HepG2 (cell line): ENCODE measurements around the gene ANKS1A. TPM values are rescaled to one million over a fixed set of nuclear protein-coding genes. Genes with fewer than 3 reads are reported as not detected.

Experiments used
- ATAC-seq: fragments of 200-7000 bp; cut with Tn5 transposase; 3 replicates; pipeline ENCODE4 v1.9.1; 2020; ENCODE audit warnings: mild to moderate bottlenecking, moderate library complexity
- BruUV-seq: library from RNA; stranded (reverse); fragments of 400-500 nt; replicated peaks from 2 replicates; lab custom pipeline; 2021; lab: Mats Ljungman, UMichigan
- CTCF ChIA-PET: fragments of 300-600 bp; formaldehyde crosslinking; extraction: SDS; loops from one replicate; lab custom pipeline; 2021; ENCODE audit warnings: low total read pairs, inconsistent platforms, low intra/inter-chr PET ratio; lab: Yijun Ruan, JAX
- POLR2A ChIA-PET: fragments of 350-600 bp; sonication (Branson Sonifier 250); formaldehyde crosslinking; loops from one replicate; lab custom pipeline; 2020; ENCODE audit warnings: antibody characterized with exemption, inconsistent platforms; lab: Yijun Ruan, JAX
- DNase-seq: peaks from one replicate; pipeline ENCODE4 v3.0.0-alpha.2; 2015; ENCODE audit warnings: low spot score
- FAIRE-seq: peaks from 3 replicates; lab custom pipeline; 2011; peaks lifted over from hg19 to GRCh38; lab: Jason Lieb, UNC
- H2AFZ ChIP-seq: one replicate; pipeline ENCODE4 v1.6.1; 2011; ENCODE audit warnings: low read length, inconsistent platforms
- H3K27ac ChIP-seq: fragments of 300-600 bp; 3 replicates; pipeline ENCODE4 v1.8.0; 2011; ENCODE audit warnings: mixed run types, mild to moderate bottlenecking, mixed read lengths, low read length, inconsistent platforms; ENCODE audit not compliant: insufficient read depth; ENCODE audit errors: extremely low read length
- H3K27me3 ChIP-seq, 2 experiments: fragments of 200-600 bp in 1 of 2; 2 replicates in 1 of 2; 3 replicates in 1 of 2; pipeline versions ENCODE4 v1.6.0 to v1.8.0; 2011; ENCODE audit warnings: low read length in 2 of 2, mild to moderate bottlenecking in 2 of 2, moderate library complexity in 2 of 2, inconsistent platforms in 1 of 2; ENCODE audit not compliant: insufficient read depth in 2 of 2, control insufficient read depth in 1 of 2
- H3K36me3 ChIP-seq, 2 experiments: fragments of 200-600 bp in 1 of 2; replicated peaks in 1 of 2; 2 replicates in 1 of 2; 3 replicates in 1 of 2; pipeline versions ENCODE4 v1.5.1 to v1.8.0; 2011; ENCODE audit warnings: low read length in 2 of 2, inconsistent platforms in 1 of 2; ENCODE audit not compliant: insufficient read depth in 2 of 2, control insufficient read depth in 1 of 2
- H3K4me1 ChIP-seq: 2 replicates; pipeline ENCODE4 v1.5.1; 2012; ENCODE audit warnings: low read length, inconsistent platforms; ENCODE audit not compliant: insufficient read depth
- H3K4me2 ChIP-seq: 2 replicates; pipeline ENCODE4 v1.6.0; 2011; ENCODE audit warnings: low read depth, low read length, inconsistent platforms
- H3K4me3 ChIP-seq, 3 experiments: fragments of 200-600 bp in 1 of 3; sonication (generic), shearing (Covaris generic) in 1 of 3; replicated peaks in 1 of 3; 2 replicates each; pipeline ENCODE4 v1.5.1; 2011 to 2016; ENCODE audit warnings: low read length in 3 of 3, inconsistent platforms in 2 of 3, low read depth in 2 of 3, mild to moderate bottlenecking in 2 of 3, control low read depth in 1 of 3, mixed read lengths in 1 of 3; ENCODE audit not compliant: insufficient read depth in 1 of 3
- H3K79me2 ChIP-seq: one replicate; pipeline ENCODE4 v1.6.1; 2011; ENCODE audit warnings: low read length, inconsistent platforms; ENCODE audit not compliant: insufficient read depth
- H3K9ac ChIP-seq: 2 replicates; pipeline ENCODE4 v1.6.0; 2011; ENCODE audit warnings: mild to moderate bottlenecking, low read depth, low read length, inconsistent platforms; ENCODE audit not compliant: insufficient read depth
- H3K9me3 ChIP-seq: 2 replicates; pipeline ENCODE4 v1.5.1; 2012; ENCODE audit warnings: mild to moderate bottlenecking, low read length
- H4K20me1 ChIP-seq: 2 replicates; pipeline ENCODE4 v1.6.0; 2011; ENCODE audit warnings: inconsistent platforms, mild to moderate bottlenecking, low read length, moderate library complexity; ENCODE audit not compliant: insufficient read depth
- CCDC6 ChIP-seq: sonication (generic); formaldehyde crosslinking; IDR thresholded peaks from 2 replicates; pipeline ENCODE4 v1.8.1; 2022; ENCODE audit warnings: mild to moderate bottlenecking, missing genetic modification reagents, moderate library complexity
- CEBPB ChIP-seq: IDR thresholded peaks from 2 replicates; pipeline ENCODE4 v1.6.1; 2011; ENCODE audit warnings: low read depth, low read length, improper control_type of control experiment, borderline replicate concordance
- PLSCR1 ChIP-seq: sonication (generic); formaldehyde crosslinking; IDR thresholded peaks from 2 replicates; pipeline ENCODE4 v1.5.0; 2020; ENCODE audit warnings: missing genetic modification reagents, mild to moderate bottlenecking, borderline replicate concordance
- SNAPC4 ChIP-seq: sonication (generic); formaldehyde crosslinking; IDR thresholded peaks from 2 replicates; pipeline ENCODE4 v1.4.0; 2020; ENCODE audit warnings: mild to moderate bottlenecking, missing genetic modification reagents
- TAF15 ChIP-seq: fragments of 200-400 bp; formaldehyde crosslinking; IDR thresholded peaks from one replicate; pipeline ENCODE4 v1.6.1; 2018; ENCODE audit warnings: mild to moderate bottlenecking, low read depth, low read length; ENCODE audit not compliant: poor library complexity, severe bottlenecking
- ZNF101 ChIP-seq: sonication (generic); formaldehyde crosslinking; IDR thresholded peaks from 2 replicates; pipeline ENCODE4 v1.4.0; 2020; ENCODE audit warnings: mild to moderate bottlenecking, low read depth, missing genetic modification reagents, borderline replicate concordance
- ZNF75D ChIP-seq: sonication (generic); formaldehyde crosslinking; IDR thresholded peaks from 2 replicates; pipeline ENCODE4 v1.8.1; 2023; ENCODE audit warnings: missing genetic modification reagents, mild to moderate bottlenecking, borderline replicate concordance
- WGBS: methylation state at CpG from one replicate; pipeline ENCODE4 v1.1.6; 2017; ENCODE audit warnings: low lambda C conversion rate; 5-methylcytosine and 5-hydroxymethylcytosine counted together
- in situ Hi-C: cut with HindIII; loops from 2 replicates; pipeline ENCODE4 v1.10.0; 2017; ENCODE audit warnings: low pct_unique_long_range_greater_than_20kb; ENCODE audit not compliant: extremely low pct_ligation_motif_present
- intact Hi-C: fragments of 100-400 bp; cut with micrococcal nuclease; formaldehyde crosslinking; loops from one replicate; pipeline ENCODE4 v1.10.0; 2022; ENCODE audit not compliant: unreplicated experiment
- polyA plus RNA-seq, 8 experiments: library from polyadenylated mRNA; depleted of rRNA in 3 of 8; stranded (reverse) in 7 of 8; unstranded in 1 of 8; fragments of >200 nt; fragmentation: Illumina TruSeq in 4 of 8; extraction: Trizol in 4 of 8; gene quantifications; 2 replicates each; pipeline versions ENCODE4 v1.2.1 to v1.2.3, GENCODE V29; 2011 to 2016; ENCODE audit warnings: low read depth in 4 of 8, missing spikeins in 1 of 8, mixed read lengths in 1 of 8; ENCODE audit not compliant: insufficient read depth in 1 of 8
- total RNA-seq, 5 experiments: library from RNA; depleted of rRNA; stranded (reverse); fragments of >200 nt; fragmentation: Illumina TruSeq; extraction: Trizol; gene quantifications; 2 replicates each; pipeline ENCODE4 v1.2.3, GENCODE V29; 2016; ENCODE audit warnings: low read depth in 1 of 5
- TF ChIP-seq, protein P1 (sequence below): sonication (generic); formaldehyde crosslinking; IDR thresholded peaks from 2 replicates; pipeline ENCODE4 v1.4.0; 2020; ENCODE audit warnings: missing genetic modification reagents

Gene ANKS1A
- total and polyA plus RNA-seq, 2 of the 13 experiments (the other 11 are each of a cell fraction or from before 2014, with no cell fraction given): 7.2 to 15.1 TPM

GRCh38 chr6:35023091-35024000 lies 134.3 kb downstream of the ANKS1A start:
- no peak for FAIRE-seq
- in situ Hi-C loops: no loop called here
- Histone ChIP-seq H3K4me2 (no peak overlapping the region), H3K9me3 (no peaks in the 10 kb centered on the region), H3K27ac (no peak overlapping the region), H3K27me3 (no peaks in the 10 kb centered on the region), H3K4me3 (no peak overlapping the region), H3K9ac (no peak overlapping the region), H4K20me1 (no peaks in the 10 kb centered on the region), H2AFZ (no peak overlapping the region), H3K36me3 (peaks cover 6 to 17% of the 10 kb centered on the region in 2 experiments; a peak in 2 of 5 replicates), H3K4me1 (no peaks in the 10 kb centered on the region), H3K79me2 (no peaks in the 10 kb centered on the region)
- 95% methylated on average over 5 of the region's 5 CpGs for WGBS
- no TSS peak for BruUV-seq
- intact Hi-C loops: no loop called here
- DNase-seq: no peak
- POLR2A ChIA-PET: no interaction called here
- CTCF ChIA-PET: no interaction called here
- no peak for ATAC-seq
- TF ChIP-seq TAF15: no peak
- TF ChIP-seq CCDC6: no peak
- no peak for TF ChIP-seq SNAPC4 (CRISPR knock-in tag)
- no peak for TF ChIP-seq PLSCR1 (CRISPR knock-in tag)
- TF ChIP-seq ZNF75D (CRISPR knock-in tag): no peak
- TF ChIP-seq, protein P1, sequence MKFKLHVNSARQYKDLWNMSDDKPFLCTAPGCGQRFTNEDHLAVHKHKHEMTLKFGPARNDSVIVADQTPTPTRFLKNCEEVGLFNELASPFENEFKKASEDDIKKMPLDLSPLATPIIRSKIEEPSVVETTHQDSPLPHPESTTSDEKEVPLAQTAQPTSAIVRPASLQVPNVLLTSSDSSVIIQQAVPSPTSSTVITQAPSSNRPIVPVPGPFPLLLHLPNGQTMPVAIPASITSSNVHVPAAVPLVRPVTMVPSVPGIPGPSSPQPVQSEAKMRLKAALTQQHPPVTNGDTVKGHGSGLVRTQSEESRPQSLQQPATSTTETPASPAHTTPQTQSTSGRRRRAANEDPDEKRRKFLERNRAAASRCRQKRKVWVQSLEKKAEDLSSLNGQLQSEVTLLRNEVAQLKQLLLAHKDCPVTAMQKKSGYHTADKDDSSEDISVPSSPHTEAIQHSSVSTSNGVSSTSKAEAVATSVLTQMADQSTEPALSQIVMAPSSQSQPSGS: no peak
- no peak for TF ChIP-seq CEBPB
- TF ChIP-seq ZNF101 (CRISPR knock-in tag): no peak
- TF ChIP-seq, all 625 proteins: peak for 0
